ENCODE results near the gene BAD.
A peak's percentile ranks its signal among the peaks of the same experiment; 100 is the strongest.

The BAD gene

DNA sequence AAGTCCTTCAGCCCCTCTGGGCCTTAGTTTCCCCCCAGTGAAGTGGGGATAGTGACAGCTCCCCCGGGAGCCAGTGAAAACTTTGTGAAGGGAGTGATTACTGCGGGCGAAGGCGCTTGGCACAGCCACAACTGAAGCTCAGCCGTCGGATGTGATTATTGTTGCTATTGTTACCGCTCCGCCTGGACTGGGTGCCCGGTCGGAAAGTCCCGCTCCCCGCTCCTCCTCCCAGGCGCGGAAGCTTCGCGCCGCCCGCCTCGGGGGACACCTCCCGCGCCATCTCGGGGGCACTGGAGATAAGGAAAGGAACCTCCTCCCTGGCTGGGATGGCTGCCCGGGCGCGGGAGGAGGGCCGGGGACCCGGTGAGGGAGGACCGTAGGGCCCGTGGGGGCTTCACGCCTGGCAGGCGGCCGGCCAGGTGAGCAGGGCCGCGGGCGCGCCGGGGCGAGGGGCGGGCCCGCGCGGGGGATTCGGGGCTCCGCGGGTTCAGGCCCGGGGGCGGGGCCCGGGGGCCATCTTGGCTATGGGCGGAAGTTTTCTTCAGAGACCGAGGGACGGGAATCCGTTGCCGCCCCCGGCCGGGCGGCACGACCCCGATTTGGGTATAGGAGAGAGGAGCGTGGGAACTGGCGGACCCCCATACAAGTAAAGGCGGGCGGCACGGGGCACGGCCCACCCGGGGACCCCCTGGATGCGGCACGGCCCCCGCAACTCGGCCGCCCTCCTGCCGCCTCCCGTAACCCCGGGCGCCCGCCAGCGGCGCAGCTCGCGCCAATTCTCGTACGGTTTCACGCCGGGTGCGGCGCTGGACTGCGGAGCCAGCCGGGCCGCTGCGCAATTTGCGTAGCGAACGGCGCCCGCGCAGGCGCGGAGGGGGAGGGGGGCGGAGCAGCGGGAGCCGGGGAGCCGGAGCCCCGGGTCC, 758 bp upstream of the BAD start, which contains the start of gene GPR137:
TSS of gene GPR137 (plus strand) at position 887 of the 923 bp plus-strand sequence. CDS start 677 bp downstream, outside the sequence.
- peak within 1 kb of the TSS; percentile 66 for H3K4me3 ChIP-seq (ENCODE audit: extremely low read depth, insufficient read depth, low read length, poor library complexity, severe bottlenecking)
- no peaks in the 10 kb centered on the region for H3K9me3 ChIP-seq (ENCODE audit: control insufficient read depth, low read length)
- H3K27ac ChIP-seq (ENCODE audit: low read depth, low read length, severe bottlenecking): peak within 1 kb of the TSS; percentile 88
- 1 to 2% methylated on average over 48 to 64 of the region's 102 CpGs for WGBS, 2 experiments (ENCODE audit: insufficient coverage in 2 of 2)
- H3K4me1 ChIP-seq (ENCODE audit: control insufficient read depth, insufficient read depth, low read length, poor library complexity, severe bottlenecking): peaks cover 8% of the 10 kb centered on the region
- peaks cover 11% of the 10 kb centered on the region for H3K36me3 ChIP-seq (ENCODE audit: control insufficient read depth, insufficient read depth, low read length)

DNA sequence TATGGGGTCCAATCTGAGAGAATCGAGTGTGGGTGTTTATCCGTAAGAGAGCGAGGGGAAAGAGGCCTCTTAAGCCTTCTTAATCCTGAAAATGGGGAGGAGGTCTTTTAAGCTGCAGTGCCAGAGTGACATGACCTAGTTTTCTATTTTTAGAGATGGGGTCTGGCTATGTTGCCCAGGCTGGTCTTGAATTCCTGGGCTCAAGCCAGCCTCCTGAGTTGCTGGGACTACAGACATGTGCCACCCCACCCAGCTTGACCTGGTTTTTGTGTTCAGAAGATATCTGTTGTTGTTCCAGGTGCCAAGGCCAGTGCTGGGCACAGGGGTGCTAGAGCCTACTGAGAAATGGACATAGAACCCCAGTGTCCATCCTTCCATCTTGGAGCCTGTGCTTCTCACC, 1.4 kb downstream of the BAD start:
- 96 to 100% methylated on average over 3 of the region's 3 CpGs for WGBS, 2 experiments (ENCODE audit: insufficient coverage in 2 of 2)
- peaks cover 20% of the 10 kb centered on the region for H3K36me3 ChIP-seq (ENCODE audit: control insufficient read depth, insufficient read depth, low read length)
- no peaks in the 10 kb centered on the region for H3K9me3 ChIP-seq (ENCODE audit: control insufficient read depth, low read length)
- H3K4me3 ChIP-seq (ENCODE audit: extremely low read depth, insufficient read depth, low read length, poor library complexity, severe bottlenecking): no peak overlapping the region
- H3K4me1 ChIP-seq (ENCODE audit: control insufficient read depth, insufficient read depth, low read length, poor library complexity, severe bottlenecking): peaks cover 8% of the 10 kb centered on the region
- no peak overlapping the region for H3K27ac ChIP-seq (ENCODE audit: low read depth, low read length, severe bottlenecking)

GRCh38 chr11:64281957-64282770, 2.3 kb downstream of the BAD start:
- H3K9me3 ChIP-seq (ENCODE audit: control insufficient read depth, low read length): no peaks in the 10 kb centered on the region
- peaks cover 25% of the 10 kb centered on the region for H3K36me3 ChIP-seq (ENCODE audit: control insufficient read depth, insufficient read depth, low read length)
- 89 to 94% methylated on average over 18 of the region's 22 CpGs for WGBS, 2 experiments (ENCODE audit: insufficient coverage in 2 of 2)
- H3K4me1 ChIP-seq (ENCODE audit: control insufficient read depth, insufficient read depth, low read length, poor library complexity, severe bottlenecking): peaks cover 8% of the 10 kb centered on the region
- H3K27ac ChIP-seq (ENCODE audit: low read depth, low read length, severe bottlenecking): no peak overlapping the region
- no peak overlapping the region for H3K4me3 ChIP-seq (ENCODE audit: extremely low read depth, insufficient read depth, low read length, poor library complexity, severe bottlenecking)

GRCh38 chr11:64278576-64279190, 5.8 kb downstream of the BAD start:
- Histone ChIP-seq H3K9me3 (ENCODE audit: control insufficient read depth, low read length) (no peaks in the 10 kb centered on the region), H3K27ac (ENCODE audit: low read depth, low read length, severe bottlenecking) (no peak overlapping the region), H3K4me3 (ENCODE audit: extremely low read depth, insufficient read depth, low read length, poor library complexity, severe bottlenecking) (no peak overlapping the region), H3K36me3 (ENCODE audit: control insufficient read depth, insufficient read depth, low read length) (peaks cover 38% of the 10 kb centered on the region), H3K4me1 (ENCODE audit: control insufficient read depth, insufficient read depth, low read length, poor library complexity, severe bottlenecking) (peaks cover 7% of the 10 kb centered on the region)
- 80 to 88% methylated on average over 8 of the region's 8 CpGs for WGBS, 2 experiments (ENCODE audit: insufficient coverage in 2 of 2)

DNA sequence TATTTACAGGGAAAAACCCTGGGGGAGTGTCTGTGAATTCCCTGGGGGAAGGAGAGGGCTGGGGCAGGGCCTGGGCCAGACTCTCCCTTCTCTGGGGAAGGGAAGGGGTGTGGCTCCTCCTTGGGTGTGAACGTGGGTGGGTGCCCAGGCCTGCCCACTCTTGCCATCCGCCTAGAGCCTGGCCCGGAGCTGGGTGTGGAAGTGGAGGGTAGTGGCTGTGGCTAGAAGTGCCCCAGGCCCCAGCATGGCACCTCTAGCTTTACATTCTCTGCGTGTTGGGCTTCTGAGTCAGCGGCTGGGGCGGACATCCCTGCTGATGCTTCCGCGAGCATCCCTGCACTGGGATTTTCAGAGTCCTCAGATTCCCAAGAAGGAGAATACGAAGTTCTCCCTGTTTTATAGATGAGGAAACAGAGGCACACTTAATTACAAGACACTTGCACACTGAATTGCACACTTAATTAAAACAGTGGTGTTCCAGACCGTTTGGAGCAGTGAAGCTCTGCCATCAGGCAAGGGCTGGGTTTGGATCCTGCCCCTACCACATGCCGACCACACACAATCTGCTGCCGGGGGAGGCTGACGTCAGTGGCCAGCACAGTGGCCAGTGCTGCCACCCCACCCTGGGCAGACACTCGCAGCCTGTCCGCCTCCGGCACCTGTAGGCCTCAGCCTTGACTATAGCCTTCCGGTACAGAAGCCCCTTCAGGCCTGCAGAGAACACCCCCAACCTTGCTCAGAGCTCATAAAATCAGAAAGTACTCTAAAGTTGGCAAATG, 7.6 kb downstream of the BAD start:
- no peaks in the 10 kb centered on the region for H3K9me3 ChIP-seq (ENCODE audit: control insufficient read depth, low read length)
- no peak overlapping the region for H3K27ac ChIP-seq (ENCODE audit: low read depth, low read length, severe bottlenecking)
- H3K4me1 ChIP-seq (ENCODE audit: control insufficient read depth, insufficient read depth, low read length, poor library complexity, severe bottlenecking): peaks cover 5% of the 10 kb centered on the region
- H3K4me3 ChIP-seq (ENCODE audit: extremely low read depth, insufficient read depth, low read length, poor library complexity, severe bottlenecking): no peak overlapping the region
- WGBS, 2 experiments (ENCODE audit: insufficient coverage in 2 of 2): 86 to 89% methylated on average over 13 to 16 of the region's 17 CpGs
- H3K36me3 ChIP-seq (ENCODE audit: control insufficient read depth, insufficient read depth, low read length): peaks cover 30% of the 10 kb centered on the region

- WGBS, 2 experiments (ENCODE audit: insufficient coverage in 2 of 2): 100% methylated on average over 1 of the region's 2 CpGs; no CpG with 5 or more reads in 1 of the 2 experiments
These were observed 8.6 kb downstream of the BAD start for GRCh38 chr11:64275841-64276240.

DNA sequence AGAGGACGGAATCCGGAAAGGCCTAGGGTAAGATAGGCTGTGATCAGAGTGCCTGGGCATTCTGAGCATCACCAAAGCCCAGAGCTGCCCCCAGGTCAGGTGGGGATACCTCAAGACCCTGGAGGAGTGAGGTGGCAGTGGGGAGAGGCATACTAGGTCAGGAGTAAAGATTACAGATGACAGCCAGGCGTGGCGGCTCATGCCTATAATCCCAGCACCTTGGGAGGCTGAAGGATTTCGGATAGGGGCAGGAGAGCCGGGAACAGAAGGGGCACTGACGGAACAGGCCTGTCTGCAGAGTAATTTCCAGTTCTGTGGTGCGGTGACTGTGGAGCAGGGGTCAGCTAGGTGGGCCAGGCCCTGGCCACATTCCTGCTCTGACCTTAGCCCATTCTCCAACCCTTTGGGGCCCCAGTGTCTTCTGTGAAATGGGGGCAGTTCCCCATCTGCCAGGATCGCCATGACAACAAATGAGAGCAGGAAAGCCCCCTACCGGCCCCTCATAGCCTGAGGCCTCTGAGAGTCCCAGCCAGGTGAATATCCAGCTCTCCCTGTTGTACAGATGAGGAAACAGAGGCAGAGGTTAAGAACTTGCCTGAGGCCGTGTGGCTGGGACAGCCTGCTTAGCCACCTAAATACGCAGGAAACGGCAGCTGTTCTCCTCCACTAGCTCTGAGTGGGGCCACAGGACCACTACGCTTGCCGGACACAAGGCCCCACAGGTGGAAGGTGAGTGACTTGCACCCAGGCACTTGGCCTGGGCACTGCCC, 9.2 kb downstream of the BAD start:
- H3K4me3 ChIP-seq (ENCODE audit: extremely low read depth, insufficient read depth, low read length, poor library complexity, severe bottlenecking): no peak overlapping the region
- peaks cover 7% of the 10 kb centered on the region for H3K4me1 ChIP-seq (ENCODE audit: control insufficient read depth, insufficient read depth, low read length, poor library complexity, severe bottlenecking)
- 90 to 96% methylated on average over 13 to 15 of the region's 15 CpGs for WGBS, 2 experiments (ENCODE audit: insufficient coverage in 2 of 2)
- H3K9me3 ChIP-seq (ENCODE audit: control insufficient read depth, low read length): no peaks in the 10 kb centered on the region
- no peak overlapping the region for H3K27ac ChIP-seq (ENCODE audit: low read depth, low read length, severe bottlenecking)
- peaks cover 30% of the 10 kb centered on the region for H3K36me3 ChIP-seq (ENCODE audit: control insufficient read depth, insufficient read depth, low read length)

More at GRCh38 chr11:64275841-64276240, 8.6 kb downstream of the BAD start:
- Histone ChIP-seq H3K27ac (ENCODE audit: low read depth, low read length, severe bottlenecking) (no peak overlapping the region), H3K4me3 (ENCODE audit: extremely low read depth, insufficient read depth, low read length, poor library complexity, severe bottlenecking) (no peak overlapping the region), H3K4me1 (ENCODE audit: control insufficient read depth, insufficient read depth, low read length, poor library complexity, severe bottlenecking) (peaks cover 7% of the 10 kb centered on the region), H3K9me3 (ENCODE audit: control insufficient read depth, low read length) (no peaks in the 10 kb centered on the region), H3K36me3 (ENCODE audit: control insufficient read depth, insufficient read depth, low read length) (peaks cover 30% of the 10 kb centered on the region)

DNA sequence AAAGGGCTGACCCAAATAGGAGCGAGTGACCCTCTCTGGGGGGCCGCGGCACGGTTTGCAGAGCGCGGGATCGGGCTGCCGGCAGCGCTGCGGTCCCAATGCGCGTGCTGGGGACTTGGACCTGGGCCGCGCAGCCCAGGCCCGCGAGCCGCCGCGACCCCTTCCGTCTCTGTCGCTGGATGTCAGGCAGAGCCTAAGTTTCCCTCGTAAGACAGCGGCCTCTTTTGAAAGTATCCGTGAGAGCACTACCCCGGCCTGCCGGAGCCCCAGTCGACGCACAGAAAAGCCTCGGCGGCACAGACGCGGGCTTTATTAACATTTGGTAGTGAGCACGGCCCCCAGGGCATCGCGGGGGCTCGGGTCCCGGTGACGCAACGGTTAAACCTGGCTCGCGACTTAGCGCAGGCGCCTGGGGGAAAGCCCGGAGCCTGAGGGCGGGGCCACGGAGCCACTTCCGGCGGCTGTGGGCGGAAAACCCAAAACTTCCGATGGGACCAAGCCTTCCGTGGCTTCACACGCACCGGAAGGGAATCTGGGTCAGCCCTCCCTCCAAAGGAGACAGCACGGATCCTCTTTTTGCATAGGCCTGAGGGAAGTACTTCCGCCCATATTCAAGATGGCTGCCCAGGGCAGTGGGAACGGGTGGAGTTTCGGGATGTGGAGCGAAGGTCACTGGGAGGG, 14.8 kb downstream of the BAD start:
- H3K27ac ChIP-seq (ENCODE audit: low read depth, low read length, severe bottlenecking): peak overlapping the region; percentile 98
- 0% methylated on average over 53 to 57 of the region's 58 CpGs for WGBS, 2 experiments (ENCODE audit: insufficient coverage in 2 of 2)
- H3K4me3 ChIP-seq (ENCODE audit: extremely low read depth, insufficient read depth, low read length, poor library complexity, severe bottlenecking): peak overlapping the region; percentile 56

GRCh38 chr11:64268893-64269539, 15.4 kb downstream of the BAD start:
- WGBS, 2 experiments (ENCODE audit: insufficient coverage in 2 of 2): 2 to 4% methylated on average over 33 to 34 of the region's 34 CpGs
- Histone ChIP-seq H3K4me3 (ENCODE audit: extremely low read depth, insufficient read depth, low read length, poor library complexity, severe bottlenecking) (peak overlapping the region; percentile 56), H3K9me3 (ENCODE audit: control insufficient read depth, low read length) (no peaks in the 10 kb centered on the region), H3K4me1 (ENCODE audit: control insufficient read depth, insufficient read depth, low read length, poor library complexity, severe bottlenecking) (peaks cover 22% of the 10 kb centered on the region), H3K36me3 (ENCODE audit: control insufficient read depth, insufficient read depth, low read length) (peaks cover 45% of the 10 kb centered on the region), H3K27ac (ENCODE audit: low read depth, low read length, severe bottlenecking) (peak overlapping the region; percentile 98)

More for the DNA sequence above, 14.8 kb downstream of the BAD start:
- Histone ChIP-seq H3K4me1 (ENCODE audit: control insufficient read depth, insufficient read depth, low read length, poor library complexity, severe bottlenecking) (peaks cover 19% of the 10 kb centered on the region), H3K9me3 (ENCODE audit: control insufficient read depth, low read length) (no peaks in the 10 kb centered on the region), H3K36me3 (ENCODE audit: control insufficient read depth, insufficient read depth, low read length) (peaks cover 39% of the 10 kb centered on the region)

Measured in mesodermal cell (in vitro differentiated cells).